Central memory CD8-positive, alpha-beta T cell (primary cell): ENCODE results near the gene RAB3IP.
"Not testable (repeated sequence)": the region's sequence is repeated elsewhere in the genome, so short reads cannot be mapped to it uniquely, and the experiment has no call there.

ENCODE experiments used
- ATAC-seq: fragments of 150-1000 bp; cut with Tn5 transposase; replicated peaks from 2 replicates; pipeline ENCODE4 v1.10.0; 2022; ENCODE audit warnings: mild to moderate bottlenecking, moderate FRiP score, moderate number of reproducible peaks; ENCODE audit not compliant: poor library complexity, severe bottlenecking; ENCODE audit errors: extremely low read depth
- DNase-seq, 2 donors: peaks; one replicate each; pipeline ENCODE4 v3.0.0; 2021; ENCODE audit warnings: low spot score in 2 of 2
- H3K27ac Mint-ChIP-seq: one replicate; pipeline ENCODE4 v1.8.0; 2022; ENCODE audit warnings: low read depth, mild to moderate bottlenecking, moderate library complexity, mixed read lengths
- H3K27me3 Mint-ChIP-seq: one replicate; pipeline ENCODE4 v1.8.0; 2022; ENCODE audit warnings: mixed read lengths
- H3K36me3 Mint-ChIP-seq: one replicate; pipeline ENCODE4 v1.8.0; 2022; ENCODE audit warnings: mild to moderate bottlenecking, moderate library complexity, mixed read lengths; ENCODE audit not compliant: insufficient read depth
- H3K4me1 Mint-ChIP-seq: one replicate; pipeline ENCODE4 v1.8.0; 2022; ENCODE audit warnings: mixed read lengths
- H3K4me3 Mint-ChIP-seq: one replicate; pipeline ENCODE4 v1.8.0; 2022; ENCODE audit warnings: mild to moderate bottlenecking, moderate library complexity, mixed read lengths
- H3K9me3 Mint-ChIP-seq: one replicate; pipeline ENCODE4 v1.8.0; 2022; ENCODE audit warnings: mixed read lengths

RAB3IP gene

GRCh38 chr12:69719336-69720316 lies 19.0 kb upstream of the RAB3IP start:
- Mint-ChIP-seq H3K36me3 (no peaks in the 10 kb centered on the region), H3K9me3 (no peaks in the 10 kb centered on the region), H3K4me1 (no peaks in the 10 kb centered on the region), H3K27ac (no peak overlapping the region), H3K4me3 (no peak overlapping the region), H3K27me3 (peaks cover 20% of the 10 kb centered on the region)
- DNase-seq: no peak
- ATAC-seq: no peak

GRCh38 chr12:69720750-69721149 lies 17.9 kb upstream of the RAB3IP start:
- Mint-ChIP-seq H3K4me1 (no peaks in the 10 kb centered on the region), H3K4me3 (no peak overlapping the region), H3K9me3 (no peaks in the 10 kb centered on the region), H3K27me3 (peaks cover 27% of the 10 kb centered on the region), H3K36me3 (no peaks in the 10 kb centered on the region), H3K27ac (no peak overlapping the region)
- ATAC-seq (no peak), DNase-seq (no peak)

- peaks cover 27% of the 10 kb centered on the region for H3K27me3 Mint-ChIP-seq
- DNase-seq (no peak), ATAC-seq (no peak)
- H3K36me3 Mint-ChIP-seq: no peaks in the 10 kb centered on the region
- no peaks in the 10 kb centered on the region for H3K9me3 Mint-ChIP-seq
- H3K4me3 Mint-ChIP-seq: no peak overlapping the region
- H3K4me1 Mint-ChIP-seq: no peaks in the 10 kb centered on the region
- no peak overlapping the region for H3K27ac Mint-ChIP-seq
Observed at GRCh38 chr12:69726922-69727321, 11.7 kb upstream of the RAB3IP start.

- no peak for DNase-seq
- Mint-ChIP-seq H3K36me3 (peaks cover 1% of the 10 kb centered on the region), H3K9me3 (no peaks in the 10 kb centered on the region), H3K4me1 (no peaks in the 10 kb centered on the region), H3K27me3 (no peaks in the 10 kb centered on the region), H3K4me3 (no peak overlapping the region), H3K27ac (no peak overlapping the region)
- ATAC-seq: no peak
Observed at GRCh38 chr12:69732088-69732487, 6.6 kb upstream of the RAB3IP start.

DNA sequence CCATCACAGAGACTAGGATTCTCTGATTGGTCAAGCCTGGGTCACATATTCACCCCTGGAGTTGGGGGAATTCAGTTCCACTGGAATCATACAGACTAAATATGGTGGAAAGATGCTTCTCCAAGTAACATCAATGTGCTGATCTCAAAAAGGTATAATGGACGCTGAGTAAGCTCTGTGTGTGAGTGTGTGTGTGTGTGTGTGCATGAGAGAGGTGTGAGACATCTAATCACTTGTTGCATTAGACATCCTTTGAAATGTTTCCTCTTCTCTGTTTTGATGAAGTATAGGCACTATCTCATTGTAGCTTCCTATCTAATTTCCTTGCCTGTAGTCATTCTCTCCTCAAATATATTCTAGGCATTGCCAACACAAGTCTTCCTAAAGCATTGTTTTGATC lies 5.0 kb upstream of the RAB3IP start:
- DNase-seq (no peak), ATAC-seq (no peak)
- no peaks in the 10 kb centered on the region for H3K9me3 Mint-ChIP-seq
- no peak overlapping the region for H3K4me3 Mint-ChIP-seq
- peaks cover 1% of the 10 kb centered on the region for H3K36me3 Mint-ChIP-seq
- no peaks in the 10 kb centered on the region for H3K4me1 Mint-ChIP-seq
- no peak overlapping the region for H3K27ac Mint-ChIP-seq
- H3K27me3 Mint-ChIP-seq: no peaks in the 10 kb centered on the region

DNA sequence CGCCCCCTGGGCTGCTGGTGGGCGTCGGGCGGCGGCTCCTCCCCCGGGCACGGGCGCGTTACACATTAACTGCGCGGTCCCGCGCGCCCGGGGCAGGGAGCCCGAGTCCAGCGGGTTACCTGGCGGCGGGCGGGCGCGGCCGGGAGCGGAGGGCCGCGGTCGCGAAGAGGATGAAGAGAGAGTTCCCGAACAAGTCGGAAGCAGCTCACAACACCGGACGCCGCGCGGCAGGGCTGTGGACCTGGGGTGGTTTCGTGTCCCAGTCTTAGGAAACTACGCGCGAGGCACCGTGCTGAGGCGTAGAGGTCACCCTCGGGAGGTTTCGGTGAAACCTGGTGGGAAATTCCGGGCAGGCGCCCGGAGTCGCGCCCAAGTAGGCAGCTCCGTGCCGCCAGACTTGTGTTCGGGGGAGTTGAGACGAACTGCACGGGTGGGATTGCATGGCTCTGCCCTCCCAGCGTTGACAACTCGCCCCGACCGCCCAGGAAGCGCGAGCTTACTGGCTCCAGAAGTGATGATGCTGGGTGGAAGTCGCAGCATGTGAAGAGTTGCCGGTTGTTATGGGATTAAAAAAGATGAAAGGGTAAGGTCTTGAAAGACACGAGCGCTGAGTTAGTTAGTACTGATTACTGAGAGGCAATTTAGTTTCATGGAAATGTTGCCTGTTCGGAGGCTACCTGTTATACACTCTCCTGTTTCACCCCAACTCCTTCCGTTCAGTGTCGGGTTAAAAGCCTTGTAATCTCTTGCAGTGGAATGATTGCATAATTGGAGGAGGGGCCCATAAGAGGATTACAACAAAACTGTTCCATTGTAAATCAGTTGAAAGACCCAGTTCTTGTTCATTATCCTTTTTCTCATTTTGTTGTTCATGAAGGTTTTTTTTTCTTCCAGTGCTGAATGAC lies 879 bp downstream of the RAB3IP start:
- Mint-ChIP-seq H3K4me3 (peak overlapping the region; percentile 81), H3K36me3 (peaks cover 3% of the 10 kb centered on the region), H3K27ac (no peak overlapping the region), H3K27me3 (no peaks in the 10 kb centered on the region), H3K4me1 (peaks cover 17% of the 10 kb centered on the region), H3K9me3 (no peaks in the 10 kb centered on the region)
- peak; percentile 46 to 47 for DNase-seq
- ATAC-seq: peak; percentile 63

GRCh38 chr12:69744109-69744508 lies 5.4 kb downstream of the RAB3IP start:
- H3K9me3 Mint-ChIP-seq: no peaks in the 10 kb centered on the region
- H3K4me1 Mint-ChIP-seq: peaks cover 17% of the 10 kb centered on the region
- no peaks in the 10 kb centered on the region for H3K27me3 Mint-ChIP-seq
- DNase-seq (no peak), ATAC-seq (no peak)
- H3K27ac Mint-ChIP-seq: no peak overlapping the region
- H3K36me3 Mint-ChIP-seq: peaks cover 1% of the 10 kb centered on the region
- no peak overlapping the region for H3K4me3 Mint-ChIP-seq

DNA sequence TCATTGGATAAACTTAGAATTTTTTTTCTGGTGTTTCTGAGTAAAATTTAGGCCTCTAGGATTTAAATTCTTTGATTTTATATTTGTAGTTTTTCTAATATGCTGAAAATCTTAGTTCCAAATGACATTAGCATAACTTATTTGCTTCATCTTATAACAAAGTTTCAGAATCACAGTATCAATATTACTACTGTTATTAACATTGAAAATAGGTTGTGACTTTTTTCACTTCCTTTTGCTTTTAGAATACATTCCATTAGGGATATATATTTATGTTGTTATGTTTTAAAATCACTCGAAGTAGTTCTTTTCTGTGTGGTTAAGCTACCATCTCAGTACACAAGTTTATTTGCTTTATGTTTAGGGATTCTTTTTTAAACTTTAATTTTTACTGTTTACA lies 12.8 kb downstream of the RAB3IP start:
- Mint-ChIP-seq H3K9me3 (no peaks in the 10 kb centered on the region), H3K4me3 (no peak overlapping the region), H3K36me3 (peaks cover 2% of the 10 kb centered on the region), H3K27ac (no peak overlapping the region), H3K4me1 (peaks cover 6% of the 10 kb centered on the region), H3K27me3 (no peaks in the 10 kb centered on the region)
- ATAC-seq (no peak), DNase-seq (no peak)

- DNase-seq: no peak
- Mint-ChIP-seq H3K36me3 (peaks cover 2% of the 10 kb centered on the region), H3K9me3 (peaks cover 5% of the 10 kb centered on the region), H3K4me1 (peaks cover 17% of the 10 kb centered on the region), H3K27ac (no peak overlapping the region), H3K27me3 (no peaks in the 10 kb centered on the region), H3K4me3 (no peak overlapping the region)
- ATAC-seq: no peak
Observed at GRCh38 chr12:69755302-69755701, 16.6 kb downstream of the RAB3IP start.

- Mint-ChIP-seq H3K9me3 (peaks cover 5% of the 10 kb centered on the region), H3K4me1 (peaks cover 17% of the 10 kb centered on the region), H3K36me3 (peaks cover 2% of the 10 kb centered on the region), H3K27me3 (no peaks in the 10 kb centered on the region), H3K27ac (no peak overlapping the region), H3K4me3 (no peak overlapping the region)
- ATAC-seq (no peak), DNase-seq (no peak)
Observed at GRCh38 chr12:69756088-69756755, 17.6 kb downstream of the RAB3IP start.

GRCh38 chr12:69758105-69758504 lies 19.4 kb downstream of the RAB3IP start:
- H3K36me3 Mint-ChIP-seq: peaks cover 2% of the 10 kb centered on the region
- H3K27me3 Mint-ChIP-seq: no peaks in the 10 kb centered on the region
- no peak overlapping the region for H3K27ac Mint-ChIP-seq
- ATAC-seq (no peak), DNase-seq (no peak)
- peaks cover 17% of the 10 kb centered on the region for H3K4me1 Mint-ChIP-seq
- H3K4me3 Mint-ChIP-seq: no peak overlapping the region
- peaks cover 5% of the 10 kb centered on the region for H3K9me3 Mint-ChIP-seq

GRCh38 chr12:69759581-69759980 lies 20.9 kb downstream of the RAB3IP start:
- not testable (repeated sequence) for H3K27ac Mint-ChIP-seq, ATAC-seq, H3K27me3 Mint-ChIP-seq, H3K36me3 Mint-ChIP-seq, H3K4me3 Mint-ChIP-seq, H3K9me3 Mint-ChIP-seq, DNase-seq
- peaks cover 11% of the 10 kb centered on the region for H3K4me1 Mint-ChIP-seq
